ENCODE data around the gene ITGA8. TPM values are rescaled to one million over a fixed set of nuclear protein-coding genes. Genes with fewer than 3 reads are reported as not detected.

ITGA8 gene
- total and polyA plus RNA-seq, 4 donors = 149 to 885 (median 426) TPM

DNA sequence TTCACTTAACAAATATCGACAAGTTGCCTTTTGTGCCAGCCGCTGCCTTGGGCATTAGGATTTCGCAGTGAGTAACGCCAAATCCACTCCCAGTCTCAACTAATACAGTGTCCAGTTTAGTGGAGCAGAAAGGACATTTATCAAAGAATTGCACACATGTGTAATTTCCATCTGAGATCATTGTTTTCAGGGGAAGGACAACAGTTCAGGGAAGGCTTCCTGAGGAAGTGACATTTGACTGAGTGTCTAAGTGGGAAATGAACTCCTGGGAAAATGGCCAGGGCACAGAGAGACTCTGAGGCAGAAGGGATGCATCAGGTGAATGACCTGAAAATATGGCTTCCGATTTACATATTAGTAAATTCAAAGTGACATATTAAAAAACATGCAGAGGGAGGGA is 89.4 kb downstream of the ITGA8 start:
- ATAC-seq (ENCODE audit: low FRiP score) = no peak
- no peak overlapping the region for H3K27ac ChIP-seq (ENCODE audit: low read depth in 1 of 2, low read length in 2 of 2)
- H3K27me3 ChIP-seq (ENCODE audit: control insufficient read depth in 1 of 2, insufficient read depth in 2 of 2, low read length in 1 of 2) = no peaks in the 10 kb centered on the region
- H3K4me3 ChIP-seq (ENCODE audit: low read length in 2 of 2) = no peak overlapping the region
- WGBS, 2 donors = 92 to 93% methylated on average over 5 of the region's 5 CpGs
- intact Hi-C loops (cut with DNase I) = no loop called here
- H3K4me1 ChIP-seq (ENCODE audit: control insufficient read depth in 1 of 2, insufficient read depth in 2 of 2, low read length in 2 of 2) = peaks cover 7 to 14% of the 10 kb centered on the region in 2 donors
- no peak for DNase-seq
- peaks cover 4 to 6% of the 10 kb centered on the region in 2 donors for H3K36me3 ChIP-seq (ENCODE audit: control insufficient read depth in 1 of 2, insufficient read depth in 2 of 2, low read length in 1 of 2)
- H3K9me3 ChIP-seq (ENCODE audit: control insufficient read depth, low read length) = no peaks in the 10 kb centered on the region

- peak overlapping the region in 1 of 2 donors; percentile 65 for H3K27ac ChIP-seq (ENCODE audit: low read depth in 1 of 2, low read length in 2 of 2)
- peaks cover 6 to 9% of the 10 kb centered on the region in 2 donors for H3K36me3 ChIP-seq (ENCODE audit: control insufficient read depth in 1 of 2, insufficient read depth in 2 of 2, low read length in 1 of 2)
- intact Hi-C loops (cut with DNase I) = no loop called here
- no peaks in the 10 kb centered on the region for H3K27me3 ChIP-seq (ENCODE audit: control insufficient read depth in 1 of 2, insufficient read depth in 2 of 2, low read length in 1 of 2)
- ATAC-seq (ENCODE audit: low FRiP score) (no peak), DNase-seq (no peak)
- no peak overlapping the region for H3K4me3 ChIP-seq (ENCODE audit: low read length in 2 of 2)
- 95% methylated on average over 8 of the region's 8 CpGs for WGBS, 2 donors
- no peaks in the 10 kb centered on the region for H3K9me3 ChIP-seq (ENCODE audit: control insufficient read depth, low read length)
- peaks cover 12 to 14% of the 10 kb centered on the region in 2 donors for H3K4me1 ChIP-seq (ENCODE audit: control insufficient read depth in 1 of 2, insufficient read depth in 2 of 2, low read length in 2 of 2)
These were observed 92.0 kb downstream of the ITGA8 start for GRCh38 chr10:15627617-15628196.

GRCh38 chr10:15626937-15627336 is 92.8 kb downstream of the ITGA8 start:
- peak overlapping the region; percentile 1 to 46 for H3K27ac ChIP-seq (ENCODE audit: low read depth in 1 of 2, low read length in 2 of 2)
- intact Hi-C loops (cut with DNase I) = no loop called here

DNA sequence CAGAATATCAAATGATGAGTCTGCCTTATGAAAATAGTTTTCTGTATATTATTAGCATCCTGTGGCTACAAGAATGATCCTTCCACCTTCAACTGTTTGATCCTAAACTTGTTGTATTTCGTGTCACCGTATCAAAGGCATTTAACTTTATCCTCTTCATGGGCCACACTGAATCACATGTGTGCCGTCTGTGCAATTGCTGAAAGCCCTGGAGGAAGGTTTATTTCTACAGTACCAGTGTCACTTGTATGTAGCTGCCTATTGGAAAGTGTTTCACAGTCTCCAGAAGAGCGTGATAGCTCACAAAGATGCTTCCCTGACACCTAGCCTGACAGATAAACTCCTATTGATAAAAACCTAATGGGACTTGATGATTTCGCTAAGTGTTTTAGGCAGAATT is 94.5 kb downstream of the ITGA8 start:
- H3K4me1 ChIP-seq (ENCODE audit: control insufficient read depth in 1 of 2, insufficient read depth in 2 of 2, low read length in 2 of 2) = peaks cover 12% of the 10 kb centered on the region in 2 donors
- no peaks in the 10 kb centered on the region for H3K9me3 ChIP-seq (ENCODE audit: control insufficient read depth, low read length)
- peak; percentile 64 for ATAC-seq (ENCODE audit: low FRiP score)
- H3K36me3 ChIP-seq (ENCODE audit: control insufficient read depth in 1 of 2, insufficient read depth in 2 of 2, low read length in 1 of 2) = peaks cover 6 to 8% of the 10 kb centered on the region in 2 donors
- peak overlapping the region in 1 of 2 donors; percentile 76 for H3K27ac ChIP-seq (ENCODE audit: low read depth in 1 of 2, low read length in 2 of 2)
- 30% methylated on average over 5 of the region's 5 CpGs for whole genome bisulfite sequencing, 2 donors
- no peak for DNase-seq
- H3K27me3 ChIP-seq (ENCODE audit: control insufficient read depth in 1 of 2, insufficient read depth in 2 of 2, low read length in 1 of 2) = no peaks in the 10 kb centered on the region
- intact Hi-C loops (cut with DNase I) = no loop called here
- H3K4me3 ChIP-seq (ENCODE audit: low read length in 2 of 2) = no peak overlapping the region

More at GRCh38 chr10:15626937-15627336, 92.8 kb downstream of the ITGA8 start:
- Histone ChIP-seq H3K4me1 (ENCODE audit: control insufficient read depth in 1 of 2, insufficient read depth in 2 of 2, low read length in 2 of 2) (peaks cover 12 to 14% of the 10 kb centered on the region in 2 donors), H3K36me3 (ENCODE audit: control insufficient read depth in 1 of 2, insufficient read depth in 2 of 2, low read length in 1 of 2) (peaks cover 6 to 9% of the 10 kb centered on the region in 2 donors), H3K9me3 (ENCODE audit: control insufficient read depth, low read length) (no peaks in the 10 kb centered on the region), H3K4me3 (ENCODE audit: low read length in 2 of 2) (no peak overlapping the region), H3K27me3 (ENCODE audit: control insufficient read depth in 1 of 2, insufficient read depth in 2 of 2, low read length in 1 of 2) (no peaks in the 10 kb centered on the region)
- 99 to 100% methylated on average over 2 of the region's 2 CpGs for WGBS, 2 donors
- DNase-seq (no peak), ATAC-seq (ENCODE audit: low FRiP score) (no peak)

GRCh38 chr10:15624401-15625196 is 95.1 kb downstream of the ITGA8 start:
- H3K27me3 ChIP-seq (ENCODE audit: control insufficient read depth in 1 of 2, insufficient read depth in 2 of 2, low read length in 1 of 2) = no peaks in the 10 kb centered on the region
- H3K27ac ChIP-seq (ENCODE audit: low read depth in 1 of 2, low read length in 2 of 2) = peak overlapping the region in 1 of 2 donors; percentile 96
- DNase-seq = peak in 1 of 2 donors; percentile 53
- no peak overlapping the region for H3K4me3 ChIP-seq (ENCODE audit: low read length in 2 of 2)
- 3% methylated on average over 6 of the region's 6 CpGs for WGBS, 2 donors
- peaks cover 11 to 12% of the 10 kb centered on the region in 2 donors for H3K4me1 ChIP-seq (ENCODE audit: control insufficient read depth in 1 of 2, insufficient read depth in 2 of 2, low read length in 2 of 2)
- intact Hi-C loops (cut with DNase I) = loop anchor here in 1 of 2 donors (5.0 kb wide), 1 partner anchor 137 kb away; no protein-coding TSS in a partner anchor
- peaks cover 6 to 7% of the 10 kb centered on the region in 2 donors for H3K36me3 ChIP-seq (ENCODE audit: control insufficient read depth in 1 of 2, insufficient read depth in 2 of 2, low read length in 1 of 2)
- peak; percentile 67 for ATAC-seq (ENCODE audit: low FRiP score)
- no peaks in the 10 kb centered on the region for H3K9me3 ChIP-seq (ENCODE audit: control insufficient read depth, low read length)

DNA sequence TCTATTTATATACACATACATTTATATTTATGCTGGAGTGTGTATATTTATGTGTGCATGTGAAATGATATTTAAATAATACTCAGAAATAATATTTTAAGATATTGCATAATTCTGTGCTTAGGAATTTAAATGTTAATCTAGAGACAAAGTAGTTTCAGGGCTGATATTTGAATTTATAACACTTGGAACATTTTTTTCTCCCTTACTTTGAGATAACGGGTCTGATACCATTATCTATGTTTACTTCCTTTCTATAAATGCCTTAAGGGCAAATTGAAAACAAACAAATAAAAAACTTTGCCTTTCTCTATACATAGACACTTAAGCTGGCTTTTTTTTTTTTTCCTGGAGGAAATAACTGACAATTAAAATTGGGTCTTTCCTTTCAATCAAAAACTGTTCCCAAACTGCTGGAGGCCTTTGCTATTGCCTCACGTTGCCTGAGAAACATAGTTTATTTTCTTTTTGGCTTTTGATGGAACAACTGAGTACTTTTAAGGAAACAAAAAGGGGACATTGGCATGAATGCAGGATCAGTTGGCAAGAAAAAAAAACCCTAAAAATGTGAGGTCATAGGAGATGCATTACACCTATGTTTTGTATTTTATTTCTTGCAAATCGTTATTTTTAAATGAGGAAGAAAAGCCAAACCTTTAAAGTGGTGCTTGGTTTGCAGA is 98.7 kb downstream of the ITGA8 start:
- WGBS, 2 donors = 2 to 3% methylated on average over 3 of the region's 3 CpGs
- Histone ChIP-seq H3K36me3 (ENCODE audit: control insufficient read depth in 1 of 2, insufficient read depth in 2 of 2, low read length in 1 of 2) (peaks cover 0 to 10% of the 10 kb centered on the region in 2 donors), H3K27me3 (ENCODE audit: control insufficient read depth in 1 of 2, insufficient read depth in 2 of 2, low read length in 1 of 2) (no peaks in the 10 kb centered on the region), H3K4me1 (ENCODE audit: control insufficient read depth in 1 of 2, insufficient read depth in 2 of 2, low read length in 2 of 2) (peaks cover 4 to 14% of the 10 kb centered on the region in 2 donors), H3K27ac (ENCODE audit: low read depth in 1 of 2, low read length in 2 of 2) (peak overlapping the region; percentile 86 to 95), H3K9me3 (ENCODE audit: control insufficient read depth, low read length) (no peaks in the 10 kb centered on the region), H3K4me3 (ENCODE audit: low read length in 2 of 2) (no peak overlapping the region)
- DNase-seq (no peak), ATAC-seq (ENCODE audit: low FRiP score) (no peak)
- intact Hi-C loops (cut with DNase I) = loop anchor here in 1 of 2 donors (5.0 kb wide), 1 partner anchor 134 kb away; no protein-coding TSS in a partner anchor

- intact Hi-C loops (cut with DNase I) = loop anchor here in 1 of 2 donors (5.0 kb wide), 1 partner anchor 133 kb away; no protein-coding TSS in a partner anchor
- ATAC-seq (ENCODE audit: low FRiP score) = no peak
These were observed 99.4 kb downstream of the ITGA8 start for GRCh38 chr10:15620337-15620736.

DNA sequence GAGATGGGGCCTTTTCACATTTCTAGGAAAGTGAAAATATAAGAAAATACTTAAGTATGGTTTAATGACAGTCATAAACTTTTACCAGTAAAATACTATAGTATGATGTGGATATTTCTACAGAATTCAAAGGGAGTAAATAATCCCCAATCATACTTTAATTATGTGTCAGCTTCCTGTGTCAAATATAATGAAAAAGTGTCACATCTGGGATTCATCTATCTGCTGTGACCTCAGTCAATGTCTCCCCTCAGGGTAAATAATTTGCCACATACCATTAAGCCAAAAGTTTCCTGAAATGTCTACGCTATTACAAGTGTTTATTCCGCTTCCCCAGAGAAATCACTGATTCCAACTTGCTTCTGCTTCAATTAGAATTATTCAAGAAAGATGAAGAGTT is 110.5 kb downstream of the ITGA8 start:
- no peaks in the 10 kb centered on the region for H3K27me3 ChIP-seq (ENCODE audit: control insufficient read depth in 1 of 2, insufficient read depth in 2 of 2, low read length in 1 of 2)
- intact Hi-C loops (cut with DNase I) = no loop called here
- 93 to 94% methylated on average over 2 of the region's 2 CpGs for WGBS, 2 donors
- H3K36me3 ChIP-seq (ENCODE audit: control insufficient read depth in 1 of 2, insufficient read depth in 2 of 2, low read length in 1 of 2) = peaks cover 21 to 23% of the 10 kb centered on the region in 2 donors
- H3K4me1 ChIP-seq (ENCODE audit: control insufficient read depth in 1 of 2, insufficient read depth in 2 of 2, low read length in 2 of 2) = peaks cover 0 to 12% of the 10 kb centered on the region in 2 donors
- H3K9me3 ChIP-seq (ENCODE audit: control insufficient read depth, low read length) = no peaks in the 10 kb centered on the region
- no peak for ATAC-seq (ENCODE audit: low FRiP score)
- no peak for DNase-seq
- peak overlapping the region in 1 of 2 donors; percentile 49 for H3K27ac ChIP-seq (ENCODE audit: low read depth in 1 of 2, low read length in 2 of 2)
- no peak overlapping the region for H3K4me3 ChIP-seq (ENCODE audit: low read length in 2 of 2)

More at GRCh38 chr10:15620337-15620736, 99.4 kb downstream of the ITGA8 start:
- Histone ChIP-seq H3K9me3 (ENCODE audit: control insufficient read depth, low read length) (no peaks in the 10 kb centered on the region), H3K4me1 (ENCODE audit: control insufficient read depth in 1 of 2, insufficient read depth in 2 of 2, low read length in 2 of 2) (peaks cover 3 to 9% of the 10 kb centered on the region in 2 donors), H3K4me3 (ENCODE audit: low read length in 2 of 2) (no peak overlapping the region), H3K27me3 (ENCODE audit: control insufficient read depth in 1 of 2, insufficient read depth in 2 of 2, low read length in 1 of 2) (no peaks in the 10 kb centered on the region), H3K36me3 (ENCODE audit: control insufficient read depth in 1 of 2, insufficient read depth in 2 of 2, low read length in 1 of 2) (peaks cover 0 to 10% of the 10 kb centered on the region in 2 donors), H3K27ac (ENCODE audit: low read depth in 1 of 2, low read length in 2 of 2) (peak overlapping the region; percentile 57 to 86)
- WGBS, 2 donors = 4 to 7% methylated on average over 5 of the region's 5 CpGs
- DNase-seq = no peak
